Measurements from ENCODE around the gene LCN10. TPM values are rescaled to one million over a fixed set of nuclear protein-coding genes. Genes with fewer than 3 reads are reported as not detected.

LCN10 gene
- total RNA-seq, 1 experiment from 2014 or later, result not detected

DNA sequence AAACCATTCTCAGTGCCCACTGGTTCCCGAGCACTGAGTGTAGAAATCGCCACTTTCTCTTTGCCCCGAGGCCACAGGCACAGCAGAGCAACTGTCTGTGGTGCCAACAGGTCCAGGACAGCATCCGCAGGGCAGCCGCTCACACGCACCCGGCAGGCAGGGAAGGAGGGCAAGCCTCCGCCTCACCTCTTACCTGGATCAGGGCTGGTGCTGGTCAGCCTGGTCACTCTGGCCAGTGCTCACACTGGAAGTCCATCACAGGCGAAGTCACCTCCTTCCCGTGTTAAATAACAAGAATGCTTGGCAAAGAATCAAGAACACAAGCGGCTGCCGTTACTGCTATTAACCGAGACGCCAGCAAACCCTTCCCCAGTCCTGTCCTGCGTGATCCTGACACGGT, 16.6 kb downstream of the LCN10 start:
- Histone ChIP-seq H3K27me3 (ENCODE audit: low read length) (no peaks in the 10 kb centered on the region), H2AFZ (ENCODE audit: low read length) (no peak overlapping the region), H3K9ac (ENCODE audit: low read length) (peak overlapping the region; percentile 96), H3K4me1 (ENCODE audit: insufficient read depth, low read length) (peaks cover 27% of the 10 kb centered on the region), H3K36me3 (ENCODE audit: low read depth, low read length) (peaks cover 34% of the 10 kb centered on the region), H3K79me2 (ENCODE audit: low read length) (peaks cover 74% of the 10 kb centered on the region), H3K4me2 (ENCODE audit: low read length) (peak overlapping the region; percentile 100), H4K20me1 (ENCODE audit: low read length) (peaks cover 52% of the 10 kb centered on the region), H3K27ac (ENCODE audit: low read length) (peak overlapping the region; percentile 57), H3K9me3 (ENCODE audit: low read length) (no peaks in the 10 kb centered on the region), H3K9me2 (replicated peaks; ENCODE audit: low read length) (no peaks in the 10 kb centered on the region), H3F3A (ENCODE audit: low read length, unreplicated experiment) (peaks cover 21% of the 10 kb centered on the region), H3K4me3 (ENCODE audit: low read length) (peak overlapping the region; percentile 95)
- no peak for DNase-seq
- BruUV-seq (replicated peaks), result no TSS peak
- ChIA-PET CTCF (no interaction called here), POLR2A (ENCODE audit: unreplicated experiment) (no interaction called here)
- intact Hi-C loops (cut with micrococcal nuclease), result no loop called here
- no peak for ATAC-seq
- no peak for TF ChIP-seq EZH2 (IDR thresholded peaks at IDR 0.05; ENCODE audit: low read length, unreplicated experiment)

DNA sequence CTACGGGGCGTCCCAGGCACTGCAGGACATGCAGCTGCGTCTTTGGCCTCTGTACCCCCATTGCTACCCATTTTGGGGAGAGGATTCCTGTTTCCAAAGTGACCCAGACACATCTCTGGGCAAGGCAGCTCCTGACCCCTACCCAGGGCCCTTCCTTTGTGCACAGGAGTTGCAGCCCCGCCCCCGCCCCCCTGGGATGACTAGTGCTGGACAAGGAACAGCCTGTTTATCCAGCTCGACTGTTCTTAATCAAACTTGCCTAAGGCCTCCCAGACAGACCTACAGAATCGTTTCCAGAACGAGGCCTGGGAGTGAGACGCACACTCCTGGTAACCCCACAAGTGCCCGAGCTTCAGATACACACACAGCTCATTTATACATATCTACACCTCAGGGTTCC, 17.1 kb downstream of the LCN10 start:
- peaks cover 69% of the 10 kb centered on the region for H3K79me2 ChIP-seq (ENCODE audit: low read length)
- peaks cover 52% of the 10 kb centered on the region for H4K20me1 ChIP-seq (ENCODE audit: low read length)
- peak overlapping the region; percentile 100 for H3K4me2 ChIP-seq (ENCODE audit: low read length)
- H2AFZ ChIP-seq (ENCODE audit: low read length), result no peak overlapping the region
- H3F3A ChIP-seq (ENCODE audit: low read length, unreplicated experiment), result peaks cover 21% of the 10 kb centered on the region
- intact Hi-C loops (cut with micrococcal nuclease), result no loop called here
- ATAC-seq (peak; percentile 29), DNase-seq (peak; percentile 72)
- H3K27me3 ChIP-seq (ENCODE audit: low read length), result no peaks in the 10 kb centered on the region
- ChIA-PET POLR2A (ENCODE audit: unreplicated experiment) (interaction anchor here (0.7 kb wide), 1 partner anchor 219 kb away, joined by 5 read pairs; the partner anchor contains the start of gene FBXW5), CTCF (interaction anchor here (0.6 kb wide), 1 partner anchor 253 kb away, joined by 5 read pairs; no protein-coding TSS in a partner anchor)
- peak overlapping the region; percentile 57 for H3K27ac ChIP-seq (ENCODE audit: low read length)
- TF ChIP-seq CTCF (conservative IDR thresholded peaks at IDR 0.05; ENCODE audit: low read depth, low read length) (no peak), EZH2phosphoT487 (IDR thresholded peaks at IDR 0.05; ENCODE audit: borderline replicate concordance, low read length) (no peak)
- H3K36me3 ChIP-seq (ENCODE audit: low read depth, low read length), result peaks cover 34% of the 10 kb centered on the region
- H3K9me2 ChIP-seq (replicated peaks; ENCODE audit: low read length), result no peaks in the 10 kb centered on the region
- peak overlapping the region; percentile 95 for H3K4me3 ChIP-seq (ENCODE audit: low read length)
- H3K9me3 ChIP-seq (ENCODE audit: low read length), result no peaks in the 10 kb centered on the region
- BruUV-seq (replicated peaks), result no TSS peak
- H3K9ac ChIP-seq (ENCODE audit: low read length), result peak overlapping the region; percentile 96; the same call in 1 of the 2 replicates
- H3K4me1 ChIP-seq (ENCODE audit: insufficient read depth, low read length), result peaks cover 27% of the 10 kb centered on the region

GRCh38 chr9:136724772-136725171, 18.0 kb downstream of the LCN10 start:
- Histone ChIP-seq H3K79me2 (ENCODE audit: low read length) (peaks cover 61% of the 10 kb centered on the region), H2AFZ (ENCODE audit: low read length) (no peak overlapping the region), H3K9me2 (replicated peaks; ENCODE audit: low read length) (no peaks in the 10 kb centered on the region), H4K20me1 (ENCODE audit: low read length) (peaks cover 52% of the 10 kb centered on the region), H3K27me3 (ENCODE audit: low read length) (no peaks in the 10 kb centered on the region), H3K9ac (ENCODE audit: low read length) (no peak overlapping the region), H3K9me3 (ENCODE audit: low read length) (no peaks in the 10 kb centered on the region), H3K27ac (ENCODE audit: low read length) (no peak overlapping the region), H3K4me1 (ENCODE audit: insufficient read depth, low read length) (peaks cover 25% of the 10 kb centered on the region), H3K36me3 (ENCODE audit: low read depth, low read length) (peaks cover 34% of the 10 kb centered on the region), H3F3A (ENCODE audit: low read length, unreplicated experiment) (peaks cover 21% of the 10 kb centered on the region), H3K4me3 (ENCODE audit: low read length) (no peak overlapping the region), H3K4me2 (ENCODE audit: low read length) (peak overlapping the region; percentile 22; the same call in 1 of the 2 replicates)
- no peak for TF ChIP-seq CTCF (conservative IDR thresholded peaks at IDR 0.05; ENCODE audit: low read depth, low read length)
- TF ChIP-seq EZH2phosphoT487 (IDR thresholded peaks at IDR 0.05; ENCODE audit: borderline replicate concordance, low read length), result no peak
- TF ChIP-seq EZH2 (IDR thresholded peaks at IDR 0.05; ENCODE audit: low read length, unreplicated experiment), result no peak
- intact Hi-C loops (cut with micrococcal nuclease), result no loop called here
- no peak for ATAC-seq
- ChIA-PET CTCF (no interaction called here), POLR2A (ENCODE audit: unreplicated experiment) (no interaction called here)
- BruUV-seq (replicated peaks), result no TSS peak
- no peak for DNase-seq

Data from PC-3 (cell line).